ENCODE data around the gene OTOP2. TPM values are rescaled to one million over a fixed set of nuclear protein-coding genes. Genes with fewer than 3 reads are reported as not detected.

OTOP2 gene
- total RNA-seq, 1 donor from 2014 or later = not detected

DNA sequence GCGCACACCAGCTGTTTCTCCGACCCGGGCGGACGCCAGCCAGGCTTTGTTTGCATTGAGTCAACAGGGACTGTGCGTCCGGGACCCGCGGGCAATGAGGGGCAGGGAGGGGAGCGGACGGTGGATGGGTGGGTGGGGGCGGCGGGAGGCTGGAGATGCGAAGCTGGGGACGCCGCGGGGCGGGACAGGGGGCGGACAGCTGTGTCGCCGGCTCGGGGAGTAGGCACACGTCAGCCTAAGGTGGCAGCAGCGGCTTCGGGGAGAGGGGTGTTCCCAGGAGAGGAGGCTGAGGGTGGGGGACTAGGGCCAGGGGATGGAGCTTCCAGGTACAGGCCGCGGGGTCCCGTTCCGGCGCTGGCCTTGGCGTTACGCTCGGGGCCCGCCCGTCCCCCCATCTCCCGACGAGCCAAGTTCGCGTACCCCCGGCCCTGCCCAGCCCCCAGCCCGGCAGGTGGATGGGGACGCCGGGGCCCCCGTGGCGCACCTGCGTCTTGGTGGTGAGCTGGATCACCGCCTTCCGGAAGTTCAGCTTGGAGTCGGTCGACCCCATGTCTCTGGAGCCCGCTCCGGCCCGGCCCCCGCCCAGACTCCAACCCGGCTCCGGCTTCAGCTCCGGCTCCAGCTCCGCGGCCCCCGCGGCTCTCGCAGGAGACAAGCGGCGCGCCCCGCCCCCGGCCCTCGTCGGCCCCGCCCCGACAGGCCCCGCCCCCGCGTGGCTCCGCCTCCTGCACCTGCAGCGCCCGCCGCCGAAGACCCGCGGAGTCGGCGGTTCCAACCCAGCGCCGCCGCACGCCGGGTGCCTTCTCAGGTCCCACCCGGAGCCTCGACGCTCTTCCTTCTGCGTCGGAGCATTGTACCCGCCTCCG lies 48.3 kb downstream of the OTOP2 start, which contains the start of gene HID1:
HID1 (minus strand) TSS at position 653 of the 866 bp plus-strand sequence; CDS start at position 550, 103 bp downstream.
- intact Hi-C loops (cut with DNase I) = no loop called here
- peak in 1 of 2 donors; percentile 54 for DNase-seq (ENCODE audit: extremely low spot score in 2 of 2)
- H3K27ac ChIP-seq = no peak within 1 kb of the TSS
- no peaks in the 10 kb centered on the region for H3K9me3 ChIP-seq
- TF ChIP-seq POLR2A (IDR thresholded peaks at IDR 0.05) = no peak
- TF ChIP-seq, protein P1, sequence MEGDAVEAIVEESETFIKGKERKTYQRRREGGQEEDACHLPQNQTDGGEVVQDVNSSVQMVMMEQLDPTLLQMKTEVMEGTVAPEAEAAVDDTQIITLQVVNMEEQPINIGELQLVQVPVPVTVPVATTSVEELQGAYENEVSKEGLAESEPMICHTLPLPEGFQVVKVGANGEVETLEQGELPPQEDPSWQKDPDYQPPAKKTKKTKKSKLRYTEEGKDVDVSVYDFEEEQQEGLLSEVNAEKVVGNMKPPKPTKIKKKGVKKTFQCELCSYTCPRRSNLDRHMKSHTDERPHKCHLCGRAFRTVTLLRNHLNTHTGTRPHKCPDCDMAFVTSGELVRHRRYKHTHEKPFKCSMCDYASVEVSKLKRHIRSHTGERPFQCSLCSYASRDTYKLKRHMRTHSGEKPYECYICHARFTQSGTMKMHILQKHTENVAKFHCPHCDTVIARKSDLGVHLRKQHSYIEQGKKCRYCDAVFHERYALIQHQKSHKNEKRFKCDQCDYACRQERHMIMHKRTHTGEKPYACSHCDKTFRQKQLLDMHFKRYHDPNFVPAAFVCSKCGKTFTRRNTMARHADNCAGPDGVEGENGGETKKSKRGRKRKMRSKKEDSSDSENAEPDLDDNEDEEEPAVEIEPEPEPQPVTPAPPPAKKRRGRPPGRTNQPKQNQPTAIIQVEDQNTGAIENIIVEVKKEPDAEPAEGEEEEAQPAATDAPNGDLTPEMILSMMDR (IDR thresholded peaks at IDR 0.05) = no peak
- no peaks in the 10 kb centered on the region for H3K36me3 ChIP-seq
- no peaks in the 10 kb centered on the region for H3K27me3 ChIP-seq
- peaks cover 29% of the 10 kb centered on the region for H3K4me1 ChIP-seq
- peak within 1 kb of the TSS; percentile 47 to 74 for H3K4me3 ChIP-seq

DNA sequence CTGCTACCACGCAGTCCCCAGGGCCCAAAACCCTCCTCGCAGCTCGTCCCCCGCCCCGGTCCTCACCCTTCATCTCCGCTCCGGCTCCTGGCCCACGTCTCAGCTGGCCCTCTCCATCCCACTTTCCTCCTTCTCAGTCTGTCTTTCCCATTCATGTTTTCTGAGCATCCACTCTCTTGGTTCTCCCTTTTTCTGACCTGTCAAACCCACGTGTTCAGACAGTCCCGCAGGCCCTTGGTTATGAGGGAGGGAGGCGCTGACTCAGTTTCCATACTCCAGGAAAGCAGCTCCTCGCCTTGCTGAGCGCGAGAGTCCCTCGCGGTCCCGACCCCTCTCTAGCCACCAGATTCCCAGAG lies 48.9 kb downstream of the OTOP2 start:
- Histone ChIP-seq H3K4me3 (peak overlapping the region; percentile 47 to 74), H3K9me3 (no peaks in the 10 kb centered on the region), H3K27ac (no peak overlapping the region), H3K36me3 (no peaks in the 10 kb centered on the region), H3K27me3 (no peaks in the 10 kb centered on the region), H3K4me1 (peaks cover 29% of the 10 kb centered on the region)
- TF ChIP-seq POLR2A (IDR thresholded peaks at IDR 0.05) = no peak
- no peak for DNase-seq (ENCODE audit: extremely low spot score in 2 of 2)
- intact Hi-C loops (cut with DNase I) = no loop called here

DNA sequence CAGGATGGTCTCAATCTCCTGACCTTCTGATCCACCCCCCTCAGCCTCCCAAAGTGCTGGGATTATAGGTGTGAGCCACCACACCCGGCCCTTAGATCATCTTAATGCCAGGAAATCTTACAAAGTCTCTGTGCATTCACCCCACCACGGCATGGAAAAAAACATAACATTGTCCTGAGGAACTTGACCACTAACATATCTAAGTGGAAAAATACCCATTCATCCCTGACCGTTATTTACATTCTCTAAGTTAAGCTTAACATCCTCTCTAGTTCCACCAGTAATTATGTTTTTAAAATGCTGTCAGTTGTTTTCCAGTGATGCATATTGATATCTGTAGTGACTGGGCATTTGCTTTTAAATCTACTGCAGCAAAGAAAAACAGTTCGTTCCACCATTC lies 51.9 kb downstream of the OTOP2 start:
- no peaks in the 10 kb centered on the region for H3K27me3 ChIP-seq
- no peaks in the 10 kb centered on the region for H3K9me3 ChIP-seq
- no peak for DNase-seq (ENCODE audit: extremely low spot score in 2 of 2)
- intact Hi-C loops (cut with DNase I) = no loop called here
- H3K36me3 ChIP-seq = no peaks in the 10 kb centered on the region
- H3K4me3 ChIP-seq = no peak overlapping the region
- H3K27ac ChIP-seq = no peak overlapping the region
- H3K4me1 ChIP-seq = peaks cover 22% of the 10 kb centered on the region
- TF ChIP-seq POLR2AphosphoS5 (IDR thresholded peaks at IDR 0.05; ENCODE audit: insufficient read depth in 1 of 2, low read depth in 1 of 2) = no peak
- TF ChIP-seq, protein P1 (IDR thresholded peaks at IDR 0.05) = no peak
- no peak for TF ChIP-seq POLR2A (IDR thresholded peaks at IDR 0.05)

DNA sequence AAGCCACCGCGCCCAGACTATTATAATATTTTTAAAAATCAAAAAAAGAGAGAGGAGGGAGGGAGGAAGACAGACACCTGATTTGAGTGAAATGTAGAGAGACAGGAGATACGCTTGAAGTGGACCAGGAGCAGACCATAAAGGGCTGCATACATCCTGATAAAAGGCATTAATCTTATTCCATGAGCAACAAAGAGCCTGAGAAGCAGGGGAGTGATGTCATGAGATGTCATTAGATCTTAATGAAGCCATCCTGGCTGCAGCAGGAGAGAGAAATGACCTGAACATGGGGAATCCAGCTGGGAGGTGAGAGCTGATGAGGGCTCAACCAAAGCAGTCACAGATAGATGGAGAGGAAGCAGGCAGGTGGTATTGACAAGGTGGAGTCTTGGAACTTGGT lies 53.7 kb downstream of the OTOP2 start:
- Histone ChIP-seq H3K4me1 (peaks cover 13% of the 10 kb centered on the region), H3K9me3 (no peaks in the 10 kb centered on the region), H3K4me3 (no peak overlapping the region), H3K27me3 (no peaks in the 10 kb centered on the region), H3K27ac (no peak overlapping the region), H3K36me3 (no peaks in the 10 kb centered on the region)
- no peak for DNase-seq (ENCODE audit: extremely low spot score in 2 of 2)
- TF ChIP-seq, protein P1 (IDR thresholded peaks at IDR 0.05) = no peak
- TF ChIP-seq POLR2AphosphoS5 (IDR thresholded peaks at IDR 0.05; ENCODE audit: insufficient read depth in 1 of 2, low read depth in 1 of 2) = no peak
- intact Hi-C loops (cut with DNase I) = no loop called here

DNA sequence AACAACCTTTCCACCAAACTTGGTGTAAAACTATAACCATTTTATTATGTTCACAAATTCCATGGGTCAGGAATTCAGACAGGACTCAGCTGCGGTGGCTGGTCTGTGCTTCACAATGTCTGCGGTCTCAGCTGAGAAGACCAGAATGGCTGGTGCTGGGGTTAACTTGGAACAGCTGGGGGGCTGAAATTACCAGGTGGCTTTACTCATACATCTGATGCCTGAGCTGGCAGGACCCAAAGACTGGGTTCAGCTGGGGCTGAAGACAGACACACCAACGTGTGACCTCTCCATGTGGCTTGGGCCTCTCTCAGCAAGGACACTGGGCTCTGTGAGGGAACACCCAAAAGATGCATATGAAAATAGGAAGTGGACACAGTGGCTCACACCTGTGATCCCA lies 54.2 kb downstream of the OTOP2 start:
- Histone ChIP-seq H3K36me3 (no peaks in the 10 kb centered on the region), H3K27ac (no peak overlapping the region), H3K4me3 (no peak overlapping the region), H3K9me3 (no peaks in the 10 kb centered on the region), H3K27me3 (no peaks in the 10 kb centered on the region), H3K4me1 (peaks cover 9% of the 10 kb centered on the region)
- intact Hi-C loops (cut with DNase I) = no loop called here
- no peak for DNase-seq (ENCODE audit: extremely low spot score in 2 of 2)
- no peak for TF ChIP-seq POLR2AphosphoS5 (IDR thresholded peaks at IDR 0.05; ENCODE audit: insufficient read depth in 1 of 2, low read depth in 1 of 2)

DNA sequence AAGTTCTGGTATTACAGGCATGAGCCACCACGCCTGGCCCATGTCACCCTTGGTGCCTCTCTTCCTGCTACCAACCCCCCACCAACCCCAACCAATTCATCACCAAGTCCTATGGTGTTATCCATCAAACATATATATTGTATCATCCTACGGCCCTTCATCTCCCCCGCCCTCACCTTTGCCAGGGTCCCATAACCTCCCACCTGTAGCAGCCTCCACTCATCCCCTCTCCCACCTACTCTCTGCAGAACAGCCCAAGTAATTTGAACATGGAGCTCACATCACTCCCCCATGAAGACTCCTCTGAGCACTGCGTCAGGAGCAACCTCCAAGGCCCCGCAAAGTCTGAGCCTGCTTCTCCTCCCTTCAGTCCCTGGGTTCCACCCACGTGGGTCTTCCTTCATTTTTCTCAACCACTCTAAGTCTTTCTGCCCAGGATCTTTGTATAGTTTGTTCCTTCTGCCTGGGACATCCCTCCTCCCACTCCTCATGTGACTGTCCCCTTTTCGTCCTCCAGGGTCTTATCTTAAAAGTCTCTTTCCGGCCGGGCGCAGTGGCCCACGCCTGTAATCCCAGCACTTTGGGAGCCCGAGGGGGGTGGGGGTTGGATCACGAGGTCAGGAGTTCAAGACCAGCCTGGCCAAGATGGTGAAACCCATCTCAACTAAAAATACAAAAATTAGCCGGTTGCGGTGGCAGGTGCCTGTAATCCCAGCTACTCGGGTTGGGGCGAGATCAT lies 55.5 kb downstream of the OTOP2 start:
- no peak for TF ChIP-seq POLR2A (IDR thresholded peaks at IDR 0.05)
- no peak for TF ChIP-seq POLR2AphosphoS5 (IDR thresholded peaks at IDR 0.05; ENCODE audit: insufficient read depth in 1 of 2, low read depth in 1 of 2)
- TF ChIP-seq, protein P1 (IDR thresholded peaks at IDR 0.05) = no peak
- no peak for DNase-seq (ENCODE audit: extremely low spot score in 2 of 2)
- H3K27ac ChIP-seq = no peak overlapping the region
- peaks cover 9% of the 10 kb centered on the region for H3K4me1 ChIP-seq
- H3K27me3 ChIP-seq = no peaks in the 10 kb centered on the region
- no peaks in the 10 kb centered on the region for H3K36me3 ChIP-seq
- no peak overlapping the region for H3K4me3 ChIP-seq
- intact Hi-C loops (cut with DNase I) = no loop called here
- H3K9me3 ChIP-seq = no peaks in the 10 kb centered on the region
